ENCODE measurements around the gene C16orf78. TPM values are rescaled to one million over a fixed set of nuclear protein-coding genes. Genes with fewer than 3 reads are reported as not detected.

The C16orf78 gene
- total RNA-seq, 2 experiments from 2014 or later, result not detected

DNA sequence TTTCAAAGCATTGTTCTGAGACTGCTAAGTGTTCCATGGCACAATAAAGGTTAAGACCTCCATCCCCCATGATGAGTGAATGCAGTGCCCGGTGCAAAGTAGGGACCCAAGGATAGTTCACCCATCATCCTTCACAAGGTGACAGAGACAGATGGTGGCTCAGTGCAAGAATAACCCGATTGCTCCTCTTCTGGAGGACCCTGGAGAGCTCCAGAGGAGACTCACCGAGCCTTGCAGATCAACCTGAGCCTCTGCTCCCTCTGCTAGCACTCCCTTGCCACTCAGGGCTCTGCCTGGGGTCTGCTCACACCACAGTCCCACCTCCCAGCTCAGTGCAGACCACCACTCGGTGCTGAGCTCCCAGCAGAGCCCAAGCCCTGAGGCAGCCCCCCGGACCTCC is 49.3 kb downstream of the C16orf78 start:
- H3K4me1 Mint-ChIP-seq, result no peaks in the 10 kb centered on the region
- H3K4me3 Mint-ChIP-seq, result no peak overlapping the region
- DNase-seq, result no peak
- H3K27me3 Mint-ChIP-seq, result peaks cover 4% of the 10 kb centered on the region
- H3K9me3 Mint-ChIP-seq, result no peaks in the 10 kb centered on the region
- no peaks in the 10 kb centered on the region for H3K36me3 Mint-ChIP-seq
- no peak overlapping the region for H3K27ac Mint-ChIP-seq

DNA sequence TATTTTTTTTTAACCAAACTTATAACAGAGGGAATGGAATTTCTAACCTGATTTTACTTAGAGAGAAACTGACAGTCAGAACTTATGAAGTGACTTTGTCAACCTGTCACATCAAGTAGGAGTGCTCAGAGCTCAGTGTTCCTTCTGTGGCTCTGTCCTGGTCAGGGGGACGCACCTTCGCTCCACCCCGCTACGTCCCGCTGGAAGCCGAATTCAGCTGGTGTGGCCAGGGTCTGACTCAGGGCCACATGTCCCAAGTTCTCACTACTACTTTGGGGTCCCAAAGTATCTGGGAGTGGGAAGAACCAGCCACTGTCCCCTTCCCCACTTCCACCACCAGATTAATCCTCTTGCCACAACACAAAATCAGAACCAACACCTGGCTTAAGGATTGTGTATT is 51.4 kb downstream of the C16orf78 start:
- no peaks in the 10 kb centered on the region for H3K4me1 Mint-ChIP-seq
- peaks cover 7% of the 10 kb centered on the region for H3K9me3 Mint-ChIP-seq
- no peak for DNase-seq
- no peak overlapping the region for H3K4me3 Mint-ChIP-seq
- H3K36me3 Mint-ChIP-seq, result no peaks in the 10 kb centered on the region
- peaks cover 4% of the 10 kb centered on the region for H3K27me3 Mint-ChIP-seq
- no peak overlapping the region for H3K27ac Mint-ChIP-seq

DNA sequence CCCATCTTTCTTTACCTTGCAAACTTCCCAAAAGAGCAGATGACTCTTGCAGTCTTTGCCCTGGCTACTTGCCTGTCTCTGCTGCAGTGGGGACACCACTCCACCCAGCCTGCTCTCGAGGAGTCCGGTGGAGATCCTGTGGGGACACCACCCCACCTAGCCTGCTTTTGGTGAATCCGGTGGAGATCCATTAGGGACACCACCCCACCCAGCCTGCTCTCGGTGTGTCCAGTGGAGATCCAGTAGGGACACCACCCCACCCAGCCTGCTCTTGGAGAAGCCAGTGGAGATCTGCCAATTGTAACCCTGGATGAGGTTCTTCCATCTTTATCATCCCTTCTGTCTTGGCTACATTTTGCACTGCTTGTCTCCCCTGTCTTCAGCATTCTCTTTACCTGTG is 54.2 kb downstream of the C16orf78 start:
- peaks cover 4% of the 10 kb centered on the region for H3K27me3 Mint-ChIP-seq
- DNase-seq, result no peak
- H3K27ac Mint-ChIP-seq, result no peak overlapping the region
- peaks cover 7% of the 10 kb centered on the region for H3K9me3 Mint-ChIP-seq
- H3K36me3 Mint-ChIP-seq, result no peaks in the 10 kb centered on the region
- no peaks in the 10 kb centered on the region for H3K4me1 Mint-ChIP-seq
- no peak overlapping the region for H3K4me3 Mint-ChIP-seq

DNA sequence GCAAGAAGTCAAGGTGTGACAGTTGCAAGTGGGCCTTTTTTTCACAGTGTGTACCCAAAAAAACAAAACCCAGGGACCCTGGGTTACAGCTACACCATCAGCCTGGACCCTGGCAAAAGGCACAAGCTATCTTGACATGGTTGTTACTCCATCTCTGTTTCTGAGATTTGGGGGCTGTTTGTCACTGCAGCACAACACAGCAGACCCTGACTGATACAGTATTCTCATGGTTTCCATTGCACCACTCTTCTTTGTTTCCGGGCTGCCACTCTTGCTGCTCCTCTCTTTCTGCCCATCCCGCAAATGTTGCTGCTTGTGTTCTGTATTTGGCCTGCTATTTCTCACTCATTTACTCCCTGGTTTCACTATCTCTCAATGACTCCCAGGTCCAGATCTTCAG is 55.2 kb downstream of the C16orf78 start:
- Mint-ChIP-seq H3K36me3 (no peaks in the 10 kb centered on the region), H3K27me3 (no peaks in the 10 kb centered on the region), H3K4me3 (no peak overlapping the region), H3K27ac (no peak overlapping the region), H3K9me3 (peaks cover 7% of the 10 kb centered on the region), H3K4me1 (no peaks in the 10 kb centered on the region)
- no peak for DNase-seq

DNA sequence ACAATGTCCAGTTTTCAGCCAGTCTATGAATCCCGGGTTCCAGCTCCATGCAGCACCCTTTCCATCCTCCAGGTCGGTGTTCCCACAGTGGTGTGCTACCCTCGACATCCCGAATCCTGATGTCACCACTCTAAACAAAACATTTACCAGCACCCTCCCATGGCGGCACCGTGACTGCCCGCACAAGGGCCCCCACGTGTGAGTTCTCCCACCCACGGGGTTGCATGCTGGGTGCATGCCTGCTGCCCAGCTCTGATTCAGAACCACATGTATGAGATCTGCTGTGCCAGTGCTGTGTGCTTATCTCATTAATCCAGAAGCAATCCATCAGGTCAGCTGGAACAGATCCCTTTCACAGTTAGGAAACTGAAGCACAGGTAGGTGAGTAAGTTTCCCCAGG is 57.4 kb downstream of the C16orf78 start:
- H3K36me3 Mint-ChIP-seq, result no peaks in the 10 kb centered on the region

DNA sequence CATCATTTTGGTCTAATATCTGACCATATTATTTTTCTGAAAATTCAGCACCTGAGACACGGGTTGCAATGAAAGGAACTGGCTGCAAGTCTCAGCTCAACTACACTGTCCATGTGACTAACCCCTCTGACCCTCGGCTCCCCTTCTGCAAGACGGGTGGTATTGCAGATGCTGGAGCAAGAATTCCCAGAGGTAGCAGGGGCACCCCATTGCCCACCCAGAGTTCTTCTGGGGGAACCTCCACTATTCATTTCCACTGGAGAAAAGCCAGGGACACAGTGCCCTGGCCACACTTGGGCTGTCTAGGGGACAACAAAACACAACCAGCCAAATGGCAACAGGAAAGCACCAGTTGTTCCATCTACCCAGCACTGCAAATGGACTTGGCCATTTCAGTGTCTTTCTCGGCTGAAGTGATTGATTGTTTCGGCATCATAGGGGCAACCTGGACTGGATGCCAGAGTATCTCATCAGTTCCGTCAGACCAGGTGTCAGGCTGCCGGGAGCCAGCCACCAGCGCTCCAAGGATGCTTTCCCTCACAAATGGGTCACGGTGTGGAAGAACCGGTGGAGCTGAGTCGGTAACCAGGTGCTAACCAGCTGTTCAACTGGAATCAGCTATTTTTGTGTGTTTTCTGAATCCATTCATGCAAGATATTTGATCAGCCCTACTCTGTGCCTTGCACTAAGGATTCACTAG is 58.1 kb downstream of the C16orf78 start:
- H3K9me3 Mint-ChIP-seq, result peaks cover 7% of the 10 kb centered on the region
- H3K4me3 Mint-ChIP-seq, result no peak overlapping the region
- H3K36me3 Mint-ChIP-seq, result no peaks in the 10 kb centered on the region
- H3K27ac Mint-ChIP-seq, result no peak overlapping the region
- H3K27me3 Mint-ChIP-seq, result no peaks in the 10 kb centered on the region
- H3K4me1 Mint-ChIP-seq, result no peaks in the 10 kb centered on the region
- no peak for DNase-seq

More for the DNA sequence above, 57.4 kb downstream of the C16orf78 start:
- peaks cover 7% of the 10 kb centered on the region for H3K9me3 Mint-ChIP-seq
- DNase-seq, result no peak
- H3K27ac Mint-ChIP-seq, result no peak overlapping the region
- no peaks in the 10 kb centered on the region for H3K4me1 Mint-ChIP-seq
- no peak overlapping the region for H3K4me3 Mint-ChIP-seq
- H3K27me3 Mint-ChIP-seq, result no peaks in the 10 kb centered on the region

DNA sequence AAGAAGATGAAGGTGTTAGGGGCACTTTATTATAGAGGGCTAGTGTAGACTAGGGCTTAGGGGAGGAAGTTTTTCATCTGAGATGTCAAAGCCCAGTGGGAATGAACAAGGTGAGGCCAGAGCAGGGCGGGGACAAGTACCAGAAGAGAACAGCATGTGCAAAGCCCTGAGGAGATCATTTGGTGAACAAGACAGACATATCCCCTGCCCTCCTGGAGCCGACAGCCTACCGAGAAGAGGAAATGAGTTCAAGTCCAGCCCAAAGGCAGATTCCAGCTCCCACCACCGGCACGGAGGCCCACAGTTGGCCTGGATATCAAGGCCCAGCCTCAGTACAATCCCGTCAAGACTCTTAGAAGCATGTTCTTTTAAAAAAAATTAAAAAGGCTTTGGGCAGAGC is 61.1 kb downstream of the C16orf78 start:
- no peak for DNase-seq
- Mint-ChIP-seq H3K9me3 (no peaks in the 10 kb centered on the region), H3K27ac (no peak overlapping the region), H3K4me3 (no peak overlapping the region), H3K27me3 (no peaks in the 10 kb centered on the region), H3K4me1 (no peaks in the 10 kb centered on the region), H3K36me3 (no peaks in the 10 kb centered on the region)

DNA sequence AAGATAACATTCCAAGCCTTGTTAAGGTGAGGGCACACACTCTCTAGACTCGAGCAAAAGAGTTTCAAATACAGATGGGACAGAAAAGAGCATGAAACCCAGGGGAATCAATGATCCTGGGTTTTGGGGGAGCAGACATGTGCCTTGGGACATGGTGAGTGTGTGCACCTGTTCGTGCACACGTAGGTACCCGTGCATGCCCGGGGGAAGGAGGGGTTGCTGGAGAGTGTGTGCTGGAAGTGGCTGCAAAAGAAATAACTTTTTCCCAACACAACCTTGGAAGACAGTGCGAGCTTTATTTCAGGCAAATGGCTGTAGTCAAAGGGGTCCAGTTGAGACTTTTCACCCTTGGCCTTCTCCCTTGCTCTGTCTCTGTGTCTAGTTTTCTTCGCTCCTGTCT is 62.6 kb downstream of the C16orf78 start:
- no peaks in the 10 kb centered on the region for H3K36me3 Mint-ChIP-seq
- H3K4me1 Mint-ChIP-seq, result peaks cover 7% of the 10 kb centered on the region
- H3K4me3 Mint-ChIP-seq, result no peak overlapping the region
- no peak overlapping the region for H3K27ac Mint-ChIP-seq
- H3K27me3 Mint-ChIP-seq, result no peaks in the 10 kb centered on the region
- no peak for DNase-seq
- no peaks in the 10 kb centered on the region for H3K9me3 Mint-ChIP-seq

DNA sequence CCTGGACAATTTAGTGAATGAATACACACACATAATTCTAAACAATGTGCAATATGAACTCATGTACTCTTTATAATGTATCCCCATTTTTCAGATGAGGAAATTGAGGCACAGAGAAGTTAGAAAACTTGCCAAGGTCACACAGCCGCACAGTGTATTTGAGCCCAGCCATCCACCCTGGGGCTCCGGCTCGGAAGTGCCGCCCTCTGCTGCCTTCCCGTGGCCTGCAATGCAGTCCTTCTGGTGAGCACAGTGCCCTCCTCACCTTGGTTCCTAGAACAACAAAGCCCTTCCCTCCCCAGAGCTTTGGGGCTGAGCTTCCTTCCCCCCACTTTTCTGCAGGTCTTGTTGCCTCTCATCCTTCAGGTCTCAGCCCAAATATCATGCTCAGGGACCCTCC is 63.7 kb downstream of the C16orf78 start:
- no peak for DNase-seq
- no peaks in the 10 kb centered on the region for H3K36me3 Mint-ChIP-seq
- H3K27me3 Mint-ChIP-seq, result no peaks in the 10 kb centered on the region
- no peaks in the 10 kb centered on the region for H3K9me3 Mint-ChIP-seq
- H3K27ac Mint-ChIP-seq, result no peak overlapping the region
- peaks cover 15% of the 10 kb centered on the region for H3K4me1 Mint-ChIP-seq
- H3K4me3 Mint-ChIP-seq, result no peak overlapping the region

DNA sequence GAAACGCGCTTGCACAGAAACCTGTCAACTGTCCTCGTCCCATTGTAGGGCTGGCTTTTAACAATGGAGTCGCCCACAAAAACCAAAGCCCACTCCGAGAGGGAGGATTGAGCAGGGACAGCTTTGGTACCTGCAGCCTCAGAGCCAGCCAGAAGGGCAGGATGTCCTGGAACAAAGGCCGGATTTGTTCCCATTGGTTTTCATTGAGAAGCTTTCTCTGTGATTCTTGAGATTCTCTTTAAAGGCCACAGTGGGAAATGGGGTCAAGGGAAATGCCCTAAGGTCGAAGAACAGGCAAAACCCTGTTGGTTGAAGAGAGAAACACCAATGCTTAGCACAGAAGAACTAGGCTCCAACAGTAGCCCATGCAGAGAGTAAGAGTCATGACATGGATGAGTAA is 65.4 kb downstream of the C16orf78 start:
- Mint-ChIP-seq H3K27ac (no peak overlapping the region), H3K9me3 (no peaks in the 10 kb centered on the region), H3K36me3 (no peaks in the 10 kb centered on the region), H3K4me3 (no peak overlapping the region), H3K4me1 (peaks cover 18% of the 10 kb centered on the region), H3K27me3 (no peaks in the 10 kb centered on the region)
- DNase-seq, result no peak

DNA sequence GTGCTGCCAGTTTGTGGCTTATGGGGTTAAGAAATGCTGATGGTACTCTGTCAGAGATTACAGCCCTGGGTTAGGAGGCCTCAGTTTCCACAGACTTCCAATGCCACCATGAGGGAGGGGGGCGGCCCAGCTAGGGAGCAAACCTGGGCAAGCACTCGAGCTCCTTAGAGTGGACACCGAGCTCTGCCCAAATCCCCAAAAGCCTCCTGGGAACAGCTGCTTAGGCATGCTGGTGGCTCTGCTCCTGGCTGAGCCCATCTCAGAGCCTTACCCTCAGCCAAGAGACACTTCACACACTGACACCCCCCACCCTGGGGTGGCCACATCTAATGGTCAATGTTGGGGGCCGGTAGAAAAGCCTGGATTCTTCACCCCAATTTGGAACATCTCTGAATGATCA is 66.1 kb downstream of the C16orf78 start:
- no peak for DNase-seq
- Mint-ChIP-seq H3K4me3 (no peak overlapping the region), H3K27me3 (no peaks in the 10 kb centered on the region), H3K4me1 (peaks cover 18% of the 10 kb centered on the region), H3K9me3 (no peaks in the 10 kb centered on the region), H3K36me3 (no peaks in the 10 kb centered on the region), H3K27ac (no peak overlapping the region)

DNA sequence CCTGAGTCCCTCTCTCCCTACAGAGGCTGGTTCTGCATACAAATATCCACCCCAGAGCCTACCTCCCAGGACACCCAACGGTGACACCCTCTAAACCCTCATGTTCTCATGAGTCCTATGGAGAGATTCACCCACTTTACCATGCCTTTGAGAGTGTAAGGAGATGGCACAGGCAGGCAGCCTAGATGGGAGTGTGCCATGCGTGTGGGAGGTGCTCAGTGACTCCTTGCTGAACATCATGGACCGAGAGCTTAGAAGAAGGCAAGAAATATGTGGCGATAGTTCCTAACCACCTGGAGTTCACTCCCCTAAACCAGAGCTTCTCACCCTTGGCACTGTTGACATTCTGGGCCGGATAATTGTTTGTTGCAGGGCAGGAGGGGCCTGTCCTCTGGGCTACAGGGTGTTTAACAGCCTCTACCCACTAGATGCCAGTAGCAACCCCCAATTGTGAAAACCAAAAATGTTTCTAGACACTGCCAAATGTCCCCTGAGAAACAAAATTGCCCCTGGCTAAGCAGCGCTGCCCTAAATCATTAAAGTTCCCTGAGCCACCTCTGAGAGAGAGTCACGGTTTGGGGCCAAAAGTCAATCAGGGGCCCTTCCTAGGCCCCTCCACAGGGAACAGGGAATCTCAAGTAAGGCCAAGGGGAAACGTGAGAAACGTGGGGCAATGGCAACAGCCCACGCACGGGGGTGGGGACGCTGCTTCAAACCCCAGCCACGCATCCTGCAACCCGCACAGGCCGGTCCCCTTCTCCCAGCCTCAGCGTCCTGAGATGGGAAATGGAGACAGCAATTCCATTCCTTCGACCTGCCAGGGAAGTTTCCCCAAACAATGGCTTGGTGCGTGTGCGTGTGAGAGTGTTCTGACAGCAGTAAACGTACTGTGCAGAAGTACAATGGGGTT is 66.8 kb downstream of the C16orf78 start:
- no peaks in the 10 kb centered on the region for H3K36me3 Mint-ChIP-seq
- no peaks in the 10 kb centered on the region for H3K27me3 Mint-ChIP-seq
- H3K4me3 Mint-ChIP-seq, result no peak overlapping the region
- peak overlapping the region; percentile 36 for H3K27ac Mint-ChIP-seq
- H3K9me3 Mint-ChIP-seq, result no peaks in the 10 kb centered on the region
- no peak for DNase-seq
- H3K4me1 Mint-ChIP-seq, result peaks cover 18% of the 10 kb centered on the region

DNA sequence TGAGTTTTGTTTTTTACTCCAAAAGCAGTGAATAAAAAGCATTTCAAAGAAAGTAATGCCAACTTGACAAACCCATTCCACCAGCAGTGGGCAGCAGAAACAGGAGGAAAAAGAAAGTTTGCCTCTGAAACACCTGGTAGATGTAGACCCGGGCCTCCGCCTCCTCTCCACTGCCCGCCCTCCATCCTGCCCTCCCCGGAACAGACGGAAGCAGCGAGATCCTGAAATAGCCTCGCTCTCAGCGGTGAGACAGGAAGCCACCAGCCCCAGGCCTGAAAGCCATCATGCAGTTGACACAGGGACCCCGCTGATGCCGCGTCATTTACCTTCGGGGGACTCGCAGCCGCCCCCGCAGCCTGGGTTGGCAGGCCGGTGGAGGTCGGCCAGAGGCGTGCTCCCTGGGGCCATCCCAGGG is 67.8 kb downstream of the C16orf78 start:
- Mint-ChIP-seq H3K27me3 (no peaks in the 10 kb centered on the region), H3K4me1 (peaks cover 18% of the 10 kb centered on the region), H3K36me3 (no peaks in the 10 kb centered on the region), H3K9me3 (no peaks in the 10 kb centered on the region), H3K27ac (peak overlapping the region; percentile 66), H3K4me3 (peak overlapping the region; percentile 32)
- DNase-seq, result peak; percentile 70

DNA sequence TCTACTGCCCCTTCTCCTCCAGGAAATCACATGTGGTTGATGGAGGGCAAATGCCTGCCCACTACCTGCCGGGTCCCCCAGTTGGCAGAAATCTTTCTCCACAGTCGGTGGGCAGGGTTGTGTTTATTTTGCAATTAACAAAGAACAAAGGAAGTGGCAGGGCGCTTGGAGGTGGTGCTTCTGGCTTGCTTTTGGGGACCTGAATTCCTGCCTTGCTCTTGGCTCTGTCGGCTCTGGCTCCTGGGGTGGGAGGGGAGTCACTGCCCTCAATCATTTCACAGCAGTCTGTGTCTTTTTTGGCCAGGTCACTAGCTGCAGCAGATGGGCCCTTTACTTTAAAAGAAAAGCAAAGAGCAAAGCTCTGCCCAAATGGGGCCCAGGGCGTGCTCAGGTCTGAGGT is 69.2 kb downstream of the C16orf78 start:
- DNase-seq, result no peak
- Mint-ChIP-seq H3K4me3 (no peak overlapping the region), H3K4me1 (peaks cover 18% of the 10 kb centered on the region), H3K27ac (no peak overlapping the region), H3K9me3 (no peaks in the 10 kb centered on the region), H3K36me3 (no peaks in the 10 kb centered on the region), H3K27me3 (no peaks in the 10 kb centered on the region)

DNA sequence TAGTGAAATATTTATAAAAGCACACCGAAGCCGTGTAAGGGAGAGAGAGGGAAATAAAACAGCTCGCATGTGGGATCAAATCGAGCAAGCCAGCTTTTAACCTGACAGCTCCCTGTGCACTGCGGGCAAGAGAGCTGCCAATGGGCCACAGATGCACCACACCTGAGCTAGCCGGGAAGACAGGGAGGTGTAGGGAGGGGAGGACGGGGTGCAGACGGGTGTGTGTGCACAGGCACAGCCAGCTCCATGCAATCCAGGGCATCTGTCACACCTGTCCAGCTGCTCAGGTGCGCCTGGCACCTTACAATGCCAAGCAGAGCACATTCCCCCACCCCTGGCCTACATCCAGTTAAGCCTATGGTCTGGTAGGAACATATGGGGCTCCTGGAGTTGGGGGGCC is 70.0 kb downstream of the C16orf78 start:
- no peaks in the 10 kb centered on the region for H3K9me3 Mint-ChIP-seq
- DNase-seq, result no peak
- no peak overlapping the region for H3K4me3 Mint-ChIP-seq
- no peak overlapping the region for H3K27ac Mint-ChIP-seq
- no peaks in the 10 kb centered on the region for H3K27me3 Mint-ChIP-seq
- H3K36me3 Mint-ChIP-seq, result no peaks in the 10 kb centered on the region
- H3K4me1 Mint-ChIP-seq, result peaks cover 18% of the 10 kb centered on the region

DNA sequence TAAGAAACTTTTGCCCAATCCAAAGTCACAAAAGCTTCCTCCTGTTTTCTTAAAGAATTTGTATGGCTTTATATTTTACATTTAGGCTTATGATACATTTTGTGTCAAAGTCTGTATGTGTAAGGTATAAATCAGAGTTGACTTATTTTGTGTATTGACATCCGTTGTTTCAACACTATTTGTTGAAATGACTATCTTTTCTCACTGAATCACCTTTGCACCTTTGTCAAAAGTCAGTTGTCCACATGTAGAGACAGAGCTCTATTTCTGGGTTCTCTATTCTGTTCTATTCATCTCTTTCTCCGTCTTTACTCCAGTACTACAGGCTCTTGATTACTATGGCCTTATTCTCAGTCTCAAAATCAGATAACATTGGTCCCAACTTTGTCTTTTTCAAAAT is 73.2 kb downstream of the C16orf78 start:
- Mint-ChIP-seq H3K4me1 (peaks cover 8% of the 10 kb centered on the region), H3K9me3 (no peaks in the 10 kb centered on the region), H3K27ac (no peak overlapping the region), H3K4me3 (no peak overlapping the region), H3K27me3 (no peaks in the 10 kb centered on the region), H3K36me3 (no peaks in the 10 kb centered on the region)
- DNase-seq, result no peak

All from activated naive CD8-positive, alpha-beta T cell treated with anti-CD3 and anti-CD28 coated beads for 36 hours (primary cell).